GM21528 (cell line): ENCODE results near the gene SRRM5.
A peak's percentile ranks its signal among the peaks of the same experiment; 100 is the strongest.
"Not testable (repeated sequence)": the region's sequence is repeated elsewhere in the genome, so short reads cannot be mapped to it uniquely, and the experiment has no call there.

Experiments
- ATAC-seq: cut with Tn5 transposase; IDR thresholded peaks from one replicate; pipeline ENCODE4 v1.9.1; 2021; ENCODE audit warnings: mild to moderate bottlenecking, moderate library complexity; ENCODE audit not compliant: unreplicated experiment, low FRiP score

The SRRM5 gene

GRCh38 chr19:43591904-43592772 lies 19.8 kb upstream of the SRRM5 start:
- ATAC-seq: no peak

- no peak for ATAC-seq
These were observed 19.0 kb upstream of the SRRM5 start for GRCh38 chr19:43592800-43593350.

DNA sequence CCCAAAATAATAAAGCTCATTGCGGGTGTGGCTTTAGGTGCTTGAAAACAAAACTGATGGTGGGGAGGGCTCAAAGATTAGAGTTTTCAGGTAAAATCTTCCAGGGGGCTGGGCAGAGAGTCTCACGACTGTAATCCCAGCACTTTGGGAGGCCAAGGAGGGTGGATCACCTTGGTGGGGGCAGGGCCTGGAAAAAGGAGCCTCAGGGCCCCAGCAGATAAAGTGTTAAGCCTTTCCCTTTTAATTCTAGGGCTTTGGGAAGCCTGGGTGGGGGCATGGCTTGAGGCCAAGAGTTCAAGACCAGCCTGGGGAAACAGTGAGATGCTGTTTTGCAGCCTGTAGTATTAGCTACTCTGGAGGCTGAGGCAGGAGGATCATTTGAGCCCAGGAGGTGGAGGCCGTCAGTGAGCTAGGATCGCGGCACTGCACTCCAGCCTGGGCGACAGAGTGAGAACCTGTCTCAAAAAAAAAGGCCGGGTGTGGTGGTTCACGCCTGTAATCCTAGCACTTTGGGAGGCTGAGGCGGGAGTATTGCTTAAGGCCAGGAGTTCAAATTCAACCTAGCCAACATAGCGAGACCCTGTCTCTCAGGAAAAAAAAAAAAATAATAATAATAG lies 17.7 kb upstream of the SRRM5 start:
- ATAC-seq: no peak

- no peak for ATAC-seq
These were observed 16.9 kb upstream of the SRRM5 start for GRCh38 chr19:43594710-43595604.

DNA sequence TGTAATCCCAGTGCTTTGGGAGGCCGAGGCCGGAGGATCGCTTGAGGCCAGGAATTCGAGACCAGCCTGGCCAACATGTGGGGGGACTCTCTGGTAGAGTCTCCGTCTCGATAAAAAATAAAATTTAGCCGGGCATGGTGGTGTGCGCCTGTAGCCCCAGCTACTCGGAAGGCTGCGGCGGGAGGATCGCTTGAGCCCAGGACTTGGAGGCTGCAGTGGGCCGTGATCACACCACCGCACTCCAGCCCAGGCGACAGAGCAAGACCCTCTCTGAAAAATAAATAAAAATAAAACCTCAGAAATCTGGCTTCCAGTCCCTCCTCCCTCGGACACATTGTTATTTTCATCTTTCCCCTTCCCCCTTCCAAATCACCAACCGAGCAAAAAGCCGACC lies 16.3 kb upstream of the SRRM5 start:
- peak; percentile 3 for ATAC-seq

GRCh38 chr19:43595999-43596841 lies 15.7 kb upstream of the SRRM5 start, which contains the start of the genes IRGQ and ZNF576:
Gene IRGQ (minus strand): TSS chr19:43596134. CDS start chr19:43595338, 796 bp downstream.
Gene ZNF576 (plus strand): TSS chr19:43596595. CDS start chr19:43597109, 514 bp downstream.
- ATAC-seq: peak; percentile 79

GRCh38 chr19:43596842-43597461 lies 14.9 kb upstream of the SRRM5 start:
- peak; percentile 5 for ATAC-seq

DNA sequence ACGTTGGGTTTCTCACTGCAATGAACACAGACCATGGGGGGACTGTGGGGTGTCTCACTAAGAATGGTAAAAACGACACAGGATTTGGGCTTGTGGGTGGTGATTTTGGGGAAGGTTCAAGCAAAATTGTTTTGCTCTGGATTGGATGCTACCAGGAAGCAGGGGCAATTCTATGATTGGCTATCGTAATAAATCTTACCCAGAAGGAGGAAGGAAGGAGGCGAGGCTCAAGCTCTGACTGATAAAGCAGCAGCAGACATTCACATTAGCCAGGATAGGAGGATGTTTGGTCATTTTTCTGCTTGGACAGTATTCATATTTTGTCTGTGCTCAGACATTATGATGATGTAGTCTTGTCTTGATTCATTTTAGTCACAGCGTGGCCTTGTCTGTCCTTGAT lies 14.0 kb upstream of the SRRM5 start:
- ATAC-seq: no peak

- no peak for ATAC-seq
These were observed 13.2 kb upstream of the SRRM5 start for GRCh38 chr19:43598445-43599240.

DNA sequence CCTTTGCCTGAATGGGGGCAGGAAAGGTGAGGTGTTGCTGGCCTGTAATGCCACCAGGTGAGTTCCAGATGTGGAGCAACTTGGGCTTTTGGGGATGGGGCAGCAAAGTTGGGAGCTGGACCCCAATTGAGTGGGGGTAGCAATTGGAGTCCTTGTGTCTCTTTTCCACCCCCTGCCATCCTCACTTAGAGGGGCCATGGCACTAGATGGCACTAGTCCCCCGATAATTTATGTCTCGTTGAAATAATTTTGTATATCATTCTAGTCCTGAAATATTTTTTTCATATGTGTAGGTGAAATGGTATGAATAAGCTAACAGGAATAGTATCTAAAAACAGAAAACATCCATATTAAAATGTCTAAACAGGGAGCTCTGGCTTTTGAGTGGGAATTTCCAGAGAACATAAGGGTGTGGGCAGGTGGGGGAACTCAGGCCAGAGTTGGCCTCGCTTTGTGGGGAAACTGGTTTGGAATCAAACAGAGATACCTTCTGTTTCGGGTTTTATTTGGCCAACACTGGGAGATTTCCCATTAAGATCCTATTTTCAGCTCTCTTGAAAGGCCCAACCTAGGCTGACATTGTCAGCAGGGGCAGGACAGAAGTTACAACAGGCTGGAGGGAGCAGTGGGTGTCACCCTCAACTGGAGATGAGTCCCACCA lies 12.1 kb upstream of the SRRM5 start:
- ATAC-seq: no peak

DNA sequence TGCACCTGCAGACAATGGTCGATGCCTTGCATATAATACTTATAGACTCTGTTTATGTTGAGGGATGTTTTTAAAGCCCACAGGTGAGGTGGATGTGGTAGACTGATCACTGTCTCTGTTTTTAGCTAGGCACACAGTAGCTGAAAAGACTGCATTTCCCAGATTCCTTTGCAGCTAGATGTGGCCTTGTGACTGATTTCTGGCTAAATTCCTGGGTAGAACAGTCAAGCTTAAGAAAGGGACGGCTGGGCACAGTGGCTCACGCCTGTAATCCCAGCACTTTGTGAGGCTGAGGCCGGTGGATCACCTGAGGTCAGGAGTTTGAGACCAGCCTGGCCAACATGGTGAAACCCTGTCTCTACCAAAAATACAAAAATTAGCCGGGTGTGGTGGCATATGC lies 11.6 kb upstream of the SRRM5 start:
- not testable (repeated sequence) for ATAC-seq

- no peak for ATAC-seq
These were observed 5.9 kb upstream of the SRRM5 start for GRCh38 chr19:43605875-43606568.

- ATAC-seq: no peak
These were observed 5.2 kb upstream of the SRRM5 start for GRCh38 chr19:43606569-43607229.

GRCh38 chr19:43607238-43608205 lies 4.4 kb upstream of the SRRM5 start:
- ATAC-seq: no peak

DNA sequence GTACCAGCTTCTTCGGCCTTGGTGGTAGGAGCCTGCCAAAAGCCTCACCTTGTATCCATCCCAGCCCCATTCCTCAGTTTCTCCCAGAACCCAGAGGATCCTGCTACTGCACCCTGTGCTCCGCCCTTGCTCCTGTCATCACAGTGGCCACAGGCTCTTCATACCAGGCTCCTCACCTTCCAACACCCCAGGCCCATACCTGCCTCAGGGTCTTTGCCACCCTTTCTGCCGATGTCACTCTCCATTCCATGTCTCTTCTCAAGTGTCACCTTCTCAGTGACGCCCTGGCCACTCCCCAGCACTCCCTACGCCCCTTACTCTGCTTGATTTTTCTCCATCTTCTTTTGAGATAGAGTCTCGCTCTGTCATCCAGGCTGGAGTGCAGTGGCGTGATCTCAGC lies 2.0 kb upstream of the SRRM5 start:
- no peak for ATAC-seq

GRCh38 chr19:43610493-43610892 lies 1.4 kb upstream of the SRRM5 start:
- ATAC-seq: no peak
